NCI-H446 treated with DMSO at 0.1 percent for 48 hours (cell line): Measurements from ENCODE around the gene ADAM12.
"Not testable (repeated sequence)": the region's sequence is repeated elsewhere in the genome, so short reads cannot be mapped to it uniquely, and the experiment has no call there.

Experiments used
- DNase-seq: peaks from one replicate; lab custom pipeline; 2025; lab: John Stamatoyannopoulos, UW

The ADAM12 gene

GRCh38 chr10:126177417-126178030 lies 210.8 kb downstream of the ADAM12 start:
- DNase-seq: no peak

- no peak for DNase-seq
Observed at GRCh38 chr10:126175641-126176262, 212.5 kb downstream of the ADAM12 start.

- not testable (repeated sequence) for DNase-seq
Observed at GRCh38 chr10:126172755-126173154, 215.5 kb downstream of the ADAM12 start.

GRCh38 chr10:126171555-126171954 lies 216.7 kb downstream of the ADAM12 start:
- no peak for DNase-seq

- DNase-seq: no peak
Observed at GRCh38 chr10:126170776-126171175, 217.5 kb downstream of the ADAM12 start.

GRCh38 chr10:126170371-126170770 lies 217.9 kb downstream of the ADAM12 start:
- no peak for DNase-seq

GRCh38 chr10:126169899-126170298 lies 218.4 kb downstream of the ADAM12 start:
- no peak for DNase-seq

GRCh38 chr10:126166797-126167196 lies 221.5 kb downstream of the ADAM12 start:
- no peak for DNase-seq

- no peak for DNase-seq
Observed at GRCh38 chr10:126165874-126166273, 222.4 kb downstream of the ADAM12 start.

GRCh38 chr10:126163506-126163905 lies 224.8 kb downstream of the ADAM12 start:
- DNase-seq: no peak

- DNase-seq: no peak
Observed at GRCh38 chr10:126161691-126162090, 226.6 kb downstream of the ADAM12 start.

- DNase-seq: no peak
Observed at GRCh38 chr10:126160971-126161630, 227.2 kb downstream of the ADAM12 start.

GRCh38 chr10:126160571-126160970 lies 227.7 kb downstream of the ADAM12 start:
- no peak for DNase-seq

- DNase-seq: no peak
Observed at GRCh38 chr10:126158133-126158892, 230.0 kb downstream of the ADAM12 start.

- no peak for DNase-seq
Observed at GRCh38 chr10:126157189-126157588, 231.1 kb downstream of the ADAM12 start.

- no peak for DNase-seq
Observed at GRCh38 chr10:126156503-126156902, 231.8 kb downstream of the ADAM12 start.

GRCh38 chr10:126156012-126156411 lies 232.3 kb downstream of the ADAM12 start:
- DNase-seq: no peak

- no peak for DNase-seq
Observed at GRCh38 chr10:126155528-126155927, 232.7 kb downstream of the ADAM12 start.

GRCh38 chr10:126153711-126154628 lies 234.3 kb downstream of the ADAM12 start:
- DNase-seq: no peak

- no peak for DNase-seq
Observed at GRCh38 chr10:126147866-126148587, 240.2 kb downstream of the ADAM12 start.

- DNase-seq: no peak
Observed at GRCh38 chr10:126146771-126147170, 241.5 kb downstream of the ADAM12 start.
